Measurements from ENCODE around the gene MSL2.
"Not testable (repeated sequence)": the region's sequence is repeated elsewhere in the genome, so short reads cannot be mapped to it uniquely, and the experiment has no call there.

Gene MSL2

DNA sequence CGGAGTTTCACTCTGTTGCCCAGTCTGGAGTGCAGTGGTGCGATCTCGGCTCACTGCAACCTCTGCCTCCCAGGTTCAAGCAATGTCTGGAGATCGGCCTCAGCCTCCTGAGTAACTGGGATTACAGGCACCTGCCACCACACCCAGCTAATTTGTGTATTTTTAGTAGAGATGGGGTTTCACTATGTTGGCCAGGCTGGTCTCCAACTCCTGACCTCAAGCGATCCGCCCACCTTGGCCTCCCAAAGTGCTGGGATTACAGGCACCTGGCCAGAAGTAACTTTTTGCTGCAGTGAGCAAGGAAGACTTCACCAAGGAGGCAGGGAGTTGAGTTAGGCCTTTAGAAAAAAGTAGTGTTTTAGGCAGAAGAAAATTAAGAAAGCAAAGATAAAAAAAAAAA lies 3.9 kb downstream of the MSL2 start:
- not testable (repeated sequence) for DNase-seq

- DNase-seq: no peak
Measured at GRCh38 chr3:136189859-136190617, 6.1 kb downstream of the MSL2 start.

DNA sequence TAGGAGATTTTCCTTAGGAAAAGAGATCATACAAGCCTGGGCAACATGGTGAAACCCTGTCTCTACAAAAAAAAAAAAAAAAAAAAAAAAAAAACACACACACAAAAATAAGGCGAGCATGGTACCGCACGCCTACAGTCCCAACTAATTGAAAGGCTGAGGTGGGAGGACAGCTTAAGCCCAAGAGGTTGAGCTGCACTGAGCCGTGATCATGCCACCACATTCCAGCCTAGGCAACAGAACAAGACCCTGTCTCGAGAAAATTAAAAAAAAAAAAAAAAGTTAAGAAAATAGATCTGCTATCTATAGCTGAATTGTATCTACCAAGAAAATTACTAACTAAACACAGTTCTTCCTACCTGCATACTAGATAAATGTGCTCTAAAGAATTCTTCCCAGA lies 7.1 kb downstream of the MSL2 start:
- no peak for DNase-seq

DNA sequence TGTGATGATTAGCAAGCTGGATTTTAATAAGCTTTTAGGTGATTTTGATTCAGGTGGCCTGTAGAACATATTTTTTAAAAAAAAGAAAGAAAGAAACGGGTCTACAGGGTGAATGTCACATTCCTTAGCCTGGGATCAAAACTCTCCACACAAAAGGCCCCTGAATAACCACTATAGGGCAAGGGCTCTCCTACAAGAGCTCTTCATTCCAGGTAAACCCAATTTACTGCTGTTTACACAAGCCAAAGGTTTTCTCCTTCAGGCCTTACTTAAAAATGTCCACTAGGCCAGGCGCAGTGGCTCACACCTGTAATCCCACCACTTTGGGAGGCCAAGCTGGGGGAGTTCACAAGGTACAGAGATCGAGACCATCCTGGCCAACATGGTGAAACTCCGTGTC lies 8.3 kb downstream of the MSL2 start:
- DNase-seq: no peak

GRCh38 chr3:136186846-136187245 lies 9.3 kb downstream of the MSL2 start:
- no peak for DNase-seq

DNA sequence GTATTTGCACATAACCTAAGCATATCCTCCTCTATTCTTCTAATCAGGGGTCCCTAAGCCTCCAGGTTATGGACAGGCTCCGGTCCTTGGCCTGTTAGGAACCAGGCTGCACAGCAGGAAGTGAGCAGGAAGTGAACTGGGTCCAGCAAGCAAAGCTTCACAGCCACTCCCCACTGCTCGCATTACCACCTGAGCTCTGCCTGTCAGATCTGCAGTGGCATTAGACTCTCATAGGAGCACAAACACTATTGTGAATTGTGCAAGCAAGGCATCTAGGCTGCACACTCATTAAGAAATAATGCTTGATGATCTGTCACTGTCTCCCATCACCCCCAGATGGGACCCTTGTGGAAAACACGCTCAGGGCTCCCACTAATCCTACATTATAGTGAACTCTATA lies 9.8 kb downstream of the MSL2 start:
- DNase-seq: no peak

DNA sequence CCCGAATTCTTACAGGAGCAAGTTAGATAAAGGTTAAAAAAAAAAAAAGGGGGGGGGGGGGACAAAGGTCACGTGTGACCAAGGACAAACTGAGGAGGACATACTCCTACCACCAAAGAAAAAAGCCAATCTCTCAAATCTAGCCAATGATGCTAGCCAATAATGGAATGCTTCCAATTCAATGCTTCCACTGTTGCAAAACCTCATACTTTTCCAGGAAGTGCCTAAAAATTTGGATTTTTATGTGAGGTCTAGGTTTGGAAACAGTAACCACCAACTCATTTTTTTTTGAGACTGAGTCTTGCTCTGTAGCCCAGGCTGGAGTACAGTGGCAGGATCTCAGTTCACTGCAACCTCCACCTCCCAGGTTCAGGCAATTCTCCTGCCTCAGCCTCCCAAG lies 11.4 kb downstream of the MSL2 start:
- no peak for DNase-seq

DNA sequence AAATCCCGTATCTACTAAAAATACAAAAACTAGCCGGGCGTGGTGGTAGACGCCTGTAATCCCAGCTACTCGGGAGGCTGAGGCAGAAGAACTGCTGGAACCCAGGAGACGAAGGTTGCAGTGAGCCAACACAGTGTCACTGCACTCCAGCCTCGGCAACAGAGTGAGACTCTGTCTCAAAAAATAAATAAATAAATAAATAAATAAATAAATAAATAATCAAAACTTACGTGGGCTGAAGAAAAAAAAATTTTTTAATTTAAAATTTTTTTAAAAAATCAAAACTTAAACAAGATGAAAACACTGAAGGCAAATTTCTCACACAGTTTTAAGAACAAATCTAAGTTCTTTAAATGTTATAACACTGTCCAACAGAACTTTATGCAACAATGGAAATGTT lies 14.4 kb downstream of the MSL2 start:
- no peak for DNase-seq

GRCh38 chr3:136177876-136178275 lies 18.3 kb downstream of the MSL2 start:
- no peak for DNase-seq

DNA sequence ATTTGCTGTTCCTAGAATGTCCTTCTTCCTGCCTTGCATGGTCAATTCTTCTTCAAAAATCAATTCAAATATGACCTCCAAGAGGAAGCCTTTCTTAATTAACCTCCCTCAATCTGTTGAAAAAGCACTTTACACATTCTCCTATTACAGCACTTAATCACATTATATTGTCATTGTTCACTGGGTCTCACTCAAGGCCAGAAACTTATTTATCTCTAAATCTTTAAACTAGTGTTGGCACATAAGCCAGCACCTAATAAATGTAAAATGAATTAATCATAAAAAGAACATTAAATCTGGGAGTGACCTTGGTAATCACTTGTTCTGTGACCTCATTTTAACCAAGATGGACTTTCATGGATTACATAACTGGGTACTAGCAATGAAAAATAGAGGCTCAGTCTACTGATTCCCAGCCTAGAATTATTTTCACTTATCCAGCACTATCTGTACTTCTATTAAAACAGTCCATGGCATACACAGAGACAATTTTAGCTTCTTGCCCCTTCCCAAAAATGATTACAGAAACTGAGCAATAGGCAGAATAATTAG lies 22.1 kb downstream of the MSL2 start:
- no peak for DNase-seq

DNA sequence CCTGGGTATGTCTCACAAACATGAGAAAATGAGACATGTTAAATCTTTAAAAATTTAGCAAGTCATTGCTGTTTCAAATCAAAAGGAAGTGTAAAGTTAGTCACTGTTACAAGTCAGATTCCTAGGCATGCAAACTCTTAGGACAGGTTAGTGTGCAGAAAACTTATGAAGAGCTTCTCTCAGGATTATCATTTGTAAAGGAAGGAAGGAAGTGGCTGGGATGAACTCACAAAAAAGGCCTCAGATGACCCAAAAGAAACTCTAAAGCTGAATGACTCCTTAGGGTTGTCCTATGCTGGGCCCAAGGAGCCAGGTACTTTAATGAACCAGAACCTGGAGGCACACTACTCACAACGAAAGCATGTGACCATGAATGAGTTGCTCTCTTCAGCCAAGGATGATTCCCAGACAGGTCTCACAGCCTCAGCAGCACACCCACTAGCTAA lies 25.0 kb downstream of the MSL2 start:
- DNase-seq: no peak

DNA sequence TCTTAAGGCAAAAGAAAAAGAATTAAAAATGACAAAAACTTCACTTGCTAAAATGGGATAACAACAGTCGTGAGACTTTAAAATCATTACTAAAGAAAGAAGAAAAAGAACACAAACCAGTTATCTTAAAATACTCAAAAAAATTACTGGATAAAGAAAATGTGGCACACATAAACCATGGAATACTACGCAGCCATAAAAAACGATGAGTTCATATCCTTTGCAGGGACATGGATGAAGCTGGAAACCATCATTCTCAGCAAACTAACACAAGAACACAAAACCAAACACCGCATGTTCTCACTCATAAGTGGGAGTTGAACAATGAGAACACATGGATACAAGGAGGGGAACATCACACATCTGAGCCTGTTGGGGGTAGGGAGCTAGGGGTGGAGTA lies 27.9 kb downstream of the MSL2 start:
- DNase-seq: not testable (repeated sequence)

DNA sequence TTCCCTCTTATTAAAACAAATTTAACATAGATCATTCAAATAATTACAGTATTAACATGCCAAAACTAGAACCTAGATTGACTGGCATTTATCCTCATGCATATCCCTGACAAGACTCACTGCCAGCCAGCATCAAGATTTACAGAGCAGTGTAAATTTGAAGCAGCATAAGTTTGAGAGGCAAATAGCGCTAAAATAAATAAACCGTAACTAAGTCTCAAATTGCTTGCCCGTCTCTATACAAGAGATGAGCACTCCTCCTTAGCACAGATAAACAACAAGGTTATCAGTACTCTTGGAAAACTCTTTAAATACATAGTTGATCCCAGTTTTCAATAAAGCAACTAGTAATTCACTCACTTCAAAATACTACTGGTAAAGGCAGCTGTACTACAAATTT lies 29.6 kb downstream of the MSL2 start:
- no peak for DNase-seq

- DNase-seq: not testable (repeated sequence)
Measured at GRCh38 chr3:136163607-136164006, 32.5 kb downstream of the MSL2 start.

GRCh38 chr3:136162322-136162721 lies 33.8 kb downstream of the MSL2 start:
- DNase-seq: no peak

DNA sequence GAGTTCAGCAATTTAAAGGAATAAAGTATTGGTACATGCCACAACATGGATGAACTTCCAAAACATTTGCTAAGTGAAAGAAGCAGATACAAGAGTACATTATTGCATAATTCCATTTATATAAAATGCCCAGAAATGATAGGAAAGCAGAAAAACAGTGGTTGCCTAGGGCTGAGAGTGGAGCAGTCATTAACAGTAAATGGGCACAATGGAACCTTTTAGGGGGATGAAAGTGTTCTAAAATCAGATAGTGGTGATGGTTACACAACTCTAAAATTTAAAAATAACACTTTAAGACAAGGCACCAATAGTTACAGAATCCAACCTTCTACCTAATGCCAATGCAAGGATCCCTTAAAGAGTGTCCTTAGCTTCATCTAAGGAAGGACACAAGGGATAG lies 34.6 kb downstream of the MSL2 start:
- no peak for DNase-seq

GRCh38 chr3:136152963-136153362 lies 43.2 kb downstream of the MSL2 start:
- no peak for DNase-seq

- DNase-seq: no peak
Measured at GRCh38 chr3:136152176-136152843, 43.8 kb downstream of the MSL2 start.

- DNase-seq: no peak
Measured at GRCh38 chr3:136151219-136151618, 44.9 kb downstream of the MSL2 start.

- DNase-seq: no peak
Measured at GRCh38 chr3:136149667-136150066, 46.5 kb downstream of the MSL2 start.

DNA sequence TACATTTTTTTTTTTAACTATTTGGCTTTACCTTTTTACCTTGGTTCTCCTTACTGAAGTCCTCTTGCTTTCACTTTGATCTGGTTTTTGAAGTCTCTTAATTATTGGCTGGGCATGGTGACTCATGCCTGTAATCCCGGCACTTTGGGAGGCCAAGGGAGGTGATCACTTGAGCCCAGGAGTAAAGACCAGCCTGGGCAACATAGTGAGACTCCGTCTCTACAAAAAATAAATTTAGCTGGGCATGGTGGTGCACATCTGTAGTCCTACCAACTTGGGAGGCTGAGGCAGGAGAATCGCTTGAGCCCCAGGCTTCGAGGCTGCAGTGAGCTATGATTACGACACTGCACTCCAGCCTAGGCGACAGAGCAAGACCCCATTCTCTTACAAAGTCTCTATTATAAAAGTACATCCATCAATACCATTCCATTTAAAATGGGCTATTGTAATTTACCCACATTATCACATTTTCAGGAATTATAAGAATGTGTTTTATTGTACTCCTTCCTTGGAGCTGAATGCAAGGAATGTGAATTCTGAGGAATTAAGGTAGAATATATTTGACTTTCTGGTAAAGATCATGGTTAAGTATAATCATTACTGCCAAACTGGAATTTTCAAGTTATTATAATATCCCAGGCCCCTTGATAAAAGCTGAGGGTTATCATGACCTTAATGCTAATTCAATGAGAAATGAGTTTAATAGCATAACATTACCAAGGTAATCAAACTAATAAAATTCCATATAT lies 49.0 kb downstream of the MSL2 start:
- DNase-seq: no peak

DNA sequence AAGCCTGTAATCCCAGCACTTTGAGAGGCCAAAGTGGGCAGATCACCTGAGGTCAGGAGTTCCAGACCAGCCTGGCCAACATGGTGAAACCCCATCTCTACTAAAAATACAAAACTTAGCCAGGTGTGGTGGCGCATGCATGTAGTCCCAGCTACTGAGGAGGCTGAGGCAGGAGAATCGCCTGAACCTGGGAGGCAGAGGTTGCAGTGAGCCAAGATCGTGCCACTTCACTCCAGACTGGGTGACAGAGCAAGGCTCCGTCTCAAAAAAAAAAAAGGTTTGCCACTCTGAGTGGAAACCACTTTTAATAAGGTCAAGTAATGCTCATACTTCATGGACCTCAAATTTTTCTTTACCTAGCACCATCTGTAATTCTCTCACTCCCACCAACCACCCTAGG lies 51.7 kb downstream of the MSL2 start:
- not testable (repeated sequence) for DNase-seq

DNA sequence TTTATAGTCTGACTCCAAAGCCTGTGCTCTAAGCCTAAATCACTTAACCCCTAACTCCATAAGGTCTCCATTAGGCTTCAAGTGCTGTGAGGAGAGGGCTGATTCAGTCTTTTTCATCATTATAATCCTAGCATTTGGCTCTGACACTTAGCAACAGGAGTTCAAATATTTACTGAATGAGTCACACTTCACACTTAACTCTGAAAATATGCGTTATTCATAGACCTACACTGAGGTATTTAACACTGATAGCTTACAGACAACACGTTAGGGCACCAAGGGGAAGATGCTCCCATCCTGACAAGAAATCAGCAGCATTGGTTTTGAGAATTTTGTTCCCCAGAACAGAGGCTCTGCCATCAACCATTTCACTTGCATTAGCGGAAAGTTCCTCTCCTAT lies 53.5 kb downstream of the MSL2 start:
- no peak for DNase-seq

DNA sequence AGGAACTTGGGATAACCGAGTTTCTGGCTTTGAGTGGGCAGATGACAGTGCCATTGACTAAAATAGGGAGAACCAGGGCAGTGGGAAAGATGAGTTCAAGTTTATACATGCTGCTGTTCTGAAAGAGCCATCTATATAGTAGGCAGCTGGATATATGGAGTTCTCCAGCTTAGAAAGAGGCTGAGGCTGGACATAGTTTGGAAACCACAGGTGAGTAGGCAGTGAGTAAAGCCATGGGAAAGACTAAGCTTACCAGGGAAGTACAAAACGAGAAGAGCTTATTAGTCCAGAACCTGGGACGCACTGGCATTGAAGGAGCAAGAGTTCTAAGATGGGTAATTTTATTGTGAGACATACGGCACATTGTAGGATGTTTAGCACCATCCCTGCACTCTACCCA lies 54.2 kb downstream of the MSL2 start:
- no peak for DNase-seq
